Aorta (tissue), 4 donors: ENCODE data around the gene VCPKMT. TPM values are rescaled to one million over a fixed set of nuclear protein-coding genes. Genes with fewer than 3 reads are reported as not detected.

Source experiments
- polyA plus RNA-seq, 2 donors: library from polyadenylated mRNA; stranded (reverse); fragments of 200-250 nt; gene quantifications; one replicate each; pipeline ENCODE4 v1.2.3, GENCODE V29; 2013
- total RNA-seq, 2 donors: library from RNA; stranded (reverse); fragmentation: NEBNext Ultra II Directional; extraction: Animal tissue kit (Norgen Biotek cat#: 25700); gene quantifications; one replicate each; pipeline ENCODE4 v1.2.1, GENCODE V29; 2021
- donor health status: healthy with polysubstance abuse.
- donor health status: Bipolar disorder and iron deficiency.
- donor health status: DM: no; HTN: no; CAD: no.
- donor health status: DM: yes; HTN: yes; CAD: no.

The VCPKMT gene
- total and polyA plus RNA-seq, 4 donors, result 4.5 to 11.6 (median 8.8) TPM

Other genes with a start within 250 kb of the VCPKMT start
- gene ARF6, start 223.5 kb downstream of the VCPKMT start, total RNA-seq, result 10 to 100 TPM; 56.3 to 64.0 TPM
- gene ARF6, start 223.5 kb downstream of the VCPKMT start, polyA plus RNA-seq, result 10 to 100 TPM; 26.8 to 45.5 TPM
- gene SOS2, start 115.0 kb upstream of the VCPKMT start, total RNA-seq, result 10 to 100 TPM; 37.0 to 41.7 TPM
- gene SOS2, start 115.0 kb upstream of the VCPKMT start, polyA plus RNA-seq, result 10 to 100 TPM; 11.7 to 14.8 TPM
- 1 to 10 TPM; 2.1 to 2.7 TPM for gene L2HGDH, start 195.7 kb upstream of the VCPKMT start, total RNA-seq
- gene L2HGDH, start 195.7 kb upstream of the VCPKMT start, polyA plus RNA-seq, result 1 to 10 TPM; 1.9 to 2.5 TPM
- gene DMAC2L, start 195.8 kb upstream of the VCPKMT start, total RNA-seq, result 10 to 100 TPM; 13.1 to 15.8 TPM
- 10 to 100 TPM in 1 of 2 donors, 1 to 10 TPM in 1; 6.8 to 11.4 TPM for gene DMAC2L, start 195.8 kb upstream of the VCPKMT start, polyA plus RNA-seq